ES-I3 (cell line): ENCODE results near the gene SNAPC2.
"Not testable (repeated sequence)": the region's sequence is repeated elsewhere in the genome, so short reads cannot be mapped to it uniquely, and the experiment has no call there.

ENCODE experiments used
- H3K36me3 ChIP-seq: 2 replicates; pipeline ENCODE4 v1.6.1; 2013; ENCODE audit warnings: mild to moderate bottlenecking, low read length, control low read depth, moderate library complexity; ENCODE audit not compliant: insufficient read depth
- H3K4me1 ChIP-seq: 2 replicates; pipeline ENCODE4 v1.6.1; 2013; ENCODE audit warnings: mild to moderate bottlenecking, control low read depth, low read length; ENCODE audit not compliant: insufficient read depth
- H3K9ac ChIP-seq: 2 replicates; pipeline ENCODE4 v1.6.1; 2013; ENCODE audit warnings: low read depth, mild to moderate bottlenecking, low read length, moderate library complexity
- H3K9me3 ChIP-seq: 2 replicates; pipeline ENCODE4 v1.6.1; 2013; ENCODE audit warnings: mild to moderate bottlenecking, low read length, moderate library complexity; ENCODE audit not compliant: control insufficient read depth, insufficient read depth

The SNAPC2 gene

DNA sequence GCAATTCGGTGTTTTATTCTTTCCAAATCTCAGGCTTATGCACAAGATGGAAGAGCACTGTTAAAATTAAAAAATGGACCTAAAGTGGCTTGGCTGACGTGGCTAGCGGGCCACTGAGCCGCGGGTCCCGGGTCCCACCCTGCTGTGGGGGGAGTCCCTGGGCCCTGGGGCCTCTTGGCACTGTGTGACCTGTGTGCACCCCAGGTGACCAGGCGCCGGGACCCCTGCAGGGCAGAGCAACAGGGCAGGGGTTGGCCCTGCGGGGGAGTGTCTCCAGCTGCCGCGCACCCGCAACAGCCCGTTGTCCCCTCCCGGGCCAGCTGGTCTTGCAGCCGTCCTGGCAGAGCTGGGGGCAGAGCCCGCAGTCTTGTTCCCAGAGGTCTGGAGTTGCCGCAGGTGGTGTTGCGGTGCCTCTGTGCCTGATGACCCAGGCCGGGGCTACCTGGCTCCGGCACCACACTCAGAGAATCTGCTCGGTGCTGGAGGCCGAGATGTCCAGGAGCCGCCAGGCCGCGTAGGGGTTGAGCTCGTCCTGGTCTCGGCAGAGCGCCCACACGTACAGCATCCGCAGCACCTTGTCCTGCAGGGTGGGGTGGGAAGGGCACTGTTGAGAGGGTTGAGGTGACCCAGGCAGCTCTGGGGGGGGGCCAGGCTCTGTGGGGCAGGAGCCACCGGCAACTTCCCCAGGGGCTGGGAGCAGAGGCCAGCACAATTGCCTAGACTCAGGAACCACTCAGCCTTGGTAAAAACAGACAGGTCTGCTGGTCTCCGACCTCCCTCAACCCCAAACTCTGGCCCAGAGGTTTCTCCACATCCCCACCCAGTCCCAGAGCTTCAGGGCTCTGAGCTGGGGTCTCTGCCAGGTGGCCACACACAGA, 6.8 kb downstream of the SNAPC2 start:
- Histone ChIP-seq H3K36me3 (no peaks in the 10 kb centered on the region), H3K9me3 (no peaks in the 10 kb centered on the region)

DNA sequence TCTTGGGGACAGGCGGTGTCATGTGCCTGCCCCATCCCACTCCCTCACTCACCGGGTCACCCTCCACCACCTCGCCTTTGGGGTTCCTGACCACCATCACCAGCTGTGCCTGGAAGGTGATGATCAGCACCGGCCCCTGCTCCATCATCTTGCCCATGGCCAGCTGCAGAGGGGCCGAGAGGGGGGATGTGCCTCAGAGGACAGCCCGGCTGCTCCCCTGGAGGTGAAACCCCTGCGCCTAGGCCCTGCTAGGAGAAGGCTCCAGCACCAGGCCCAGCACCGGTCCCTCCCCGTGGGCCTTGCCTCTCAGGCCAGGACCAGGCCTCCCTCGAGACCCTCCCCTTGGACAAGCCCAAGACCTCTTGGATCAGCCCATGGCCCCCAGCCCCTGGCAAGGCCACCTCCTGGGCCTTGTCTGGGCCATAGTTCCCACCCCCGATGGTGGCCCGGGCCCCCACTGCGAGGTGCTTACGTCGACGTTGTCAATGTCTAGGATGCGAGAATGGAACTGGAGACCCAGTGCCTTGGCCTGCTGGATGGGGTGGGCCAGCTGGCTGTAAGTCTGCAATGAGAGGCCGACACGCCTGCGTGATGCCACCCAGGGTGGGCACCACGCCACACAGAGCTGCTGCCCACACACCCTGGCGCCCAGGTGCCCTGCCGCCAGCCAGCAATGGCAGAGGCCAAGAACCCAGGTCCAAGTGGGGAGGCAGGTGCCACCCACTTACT, 7.6 kb downstream of the SNAPC2 start:
- H3K9me3 ChIP-seq = no peaks in the 10 kb centered on the region
- H3K4me1 ChIP-seq = no peaks in the 10 kb centered on the region; the same call in 1 of the 2 replicates
- no peak overlapping the region for H3K9ac ChIP-seq

More for the DNA sequence above, 6.8 kb downstream of the SNAPC2 start:
- no peak overlapping the region; the same call in 1 of the 2 replicates for H3K9ac ChIP-seq
- no peaks in the 10 kb centered on the region; the same call in 1 of the 2 replicates for H3K4me1 ChIP-seq

DNA sequence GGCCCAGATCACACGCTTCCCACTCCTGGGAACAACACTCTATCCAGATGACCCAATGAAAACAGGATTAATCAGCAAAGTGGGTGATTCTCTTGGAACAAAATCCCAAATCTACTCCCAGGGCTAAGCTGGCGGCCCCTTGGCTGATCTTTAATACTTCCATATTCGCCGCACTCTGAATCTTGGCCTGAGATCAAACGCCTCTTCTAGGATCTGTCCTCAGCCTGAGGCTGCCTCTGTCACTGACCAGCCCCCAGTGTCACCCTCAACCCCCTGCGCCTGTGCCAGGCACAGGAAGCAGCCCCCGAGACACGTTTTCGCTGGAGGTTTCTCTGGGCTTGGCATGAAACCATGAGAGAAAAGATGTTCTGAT, 8.2 kb downstream of the SNAPC2 start:
- H3K9me3 ChIP-seq = no peaks in the 10 kb centered on the region
- H3K9ac ChIP-seq = no peak overlapping the region
- H3K36me3 ChIP-seq = peaks cover 2% of the 10 kb centered on the region
- no peaks in the 10 kb centered on the region; the same call in 1 of the 2 replicates for H3K4me1 ChIP-seq

More for the DNA sequence above, 7.6 kb downstream of the SNAPC2 start:
- H3K36me3 ChIP-seq = no peaks in the 10 kb centered on the region; the same call in 1 of the 2 replicates

DNA sequence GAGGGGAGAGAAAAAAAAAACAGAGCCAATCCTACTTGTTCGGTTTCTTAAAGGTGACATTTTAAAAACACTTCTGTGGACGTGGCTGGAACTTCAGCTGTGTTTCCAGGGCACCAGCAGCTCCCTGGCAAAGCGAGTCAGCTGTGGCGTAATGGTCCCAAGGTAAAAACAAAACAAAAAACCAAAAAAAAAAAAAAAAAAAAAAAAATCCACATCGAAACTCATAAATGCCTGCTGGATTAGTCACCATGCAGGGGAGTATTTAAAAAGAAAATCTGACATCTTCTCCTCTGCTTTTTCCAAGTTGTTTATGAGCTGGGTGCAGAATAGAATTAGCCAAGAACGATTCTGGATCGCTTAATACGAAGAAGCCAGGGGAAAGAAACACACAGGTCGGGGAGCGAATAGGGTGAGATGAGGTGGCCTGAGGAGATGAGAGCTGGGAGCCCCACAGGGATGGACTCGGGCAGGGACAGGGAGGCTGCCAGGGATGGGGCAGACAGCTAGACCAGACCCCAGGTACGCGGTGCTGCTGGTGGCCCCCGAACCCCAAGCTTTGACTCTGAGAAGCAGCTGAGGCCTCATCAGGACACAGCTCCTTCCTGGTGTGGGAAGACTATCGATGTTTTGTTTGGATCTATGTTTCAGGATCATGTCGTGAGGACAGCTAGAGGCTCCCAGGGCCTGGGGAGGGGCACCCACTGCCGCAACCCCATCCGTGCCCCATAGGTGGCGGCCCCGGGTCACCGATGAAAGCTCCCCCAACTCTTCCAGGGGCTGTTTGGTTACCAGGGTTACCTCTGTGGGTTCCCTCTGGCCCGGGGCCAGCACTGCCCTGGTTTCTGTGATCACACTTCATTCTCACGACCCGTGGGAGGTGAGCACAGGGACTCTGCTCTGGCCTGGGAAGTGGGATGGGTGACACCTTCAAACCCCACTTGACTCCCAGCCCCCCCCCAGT, 8.9 kb downstream of the SNAPC2 start:
- H3K36me3 ChIP-seq = peaks cover 8% of the 10 kb centered on the region
- no peaks in the 10 kb centered on the region for H3K9me3 ChIP-seq
- no peaks in the 10 kb centered on the region; the same call in 1 of the 2 replicates for H3K4me1 ChIP-seq
- H3K9ac ChIP-seq = no peak overlapping the region

DNA sequence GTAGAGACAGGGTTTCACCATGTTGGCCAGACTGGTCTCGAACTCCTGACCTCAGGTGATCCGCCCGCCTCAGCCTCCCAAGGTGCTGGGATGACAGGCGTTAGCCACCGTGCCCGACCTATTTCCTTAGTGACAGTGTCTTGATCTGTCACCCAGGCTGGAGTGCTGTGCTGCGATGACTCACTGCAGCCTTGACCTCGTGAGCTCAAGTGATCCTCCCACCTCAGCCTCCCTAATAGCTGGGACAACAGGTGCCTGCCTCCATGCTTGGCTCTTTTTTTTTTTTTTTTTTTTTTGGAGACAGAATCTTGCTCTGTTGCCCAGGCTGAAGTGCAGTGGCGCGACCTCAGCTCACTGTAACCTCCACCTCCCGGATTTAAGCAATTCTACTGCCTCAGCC, 9.9 kb downstream of the SNAPC2 start:
- H3K4me1 ChIP-seq, H3K36me3 ChIP-seq, H3K9me3 ChIP-seq, H3K9ac ChIP-seq: not testable (repeated sequence)

DNA sequence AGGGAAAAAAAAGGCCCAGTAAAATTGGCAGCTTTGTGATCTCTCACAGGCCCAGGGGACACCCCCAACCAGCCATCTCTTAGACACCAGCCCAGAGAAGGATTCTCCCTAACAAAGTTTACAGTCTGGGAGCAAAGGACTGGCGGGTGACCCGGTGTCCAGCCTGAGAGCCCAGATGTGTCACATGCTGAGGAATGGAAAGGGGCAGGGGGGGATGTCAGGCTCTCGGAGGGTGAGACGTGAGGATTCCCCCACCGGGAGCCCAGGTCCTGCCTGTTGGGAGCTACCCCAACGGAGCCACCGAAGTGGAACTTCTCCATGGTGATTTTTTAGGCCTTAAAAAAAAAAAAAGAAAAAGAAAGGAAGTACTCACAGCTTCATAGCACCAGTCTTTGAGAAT, 10.6 kb downstream of the SNAPC2 start:
- Histone ChIP-seq H3K4me1 (no peaks in the 10 kb centered on the region; the same call in 1 of the 2 replicates), H3K36me3 (peaks cover 8% of the 10 kb centered on the region), H3K9ac (no peak overlapping the region), H3K9me3 (no peaks in the 10 kb centered on the region)

DNA sequence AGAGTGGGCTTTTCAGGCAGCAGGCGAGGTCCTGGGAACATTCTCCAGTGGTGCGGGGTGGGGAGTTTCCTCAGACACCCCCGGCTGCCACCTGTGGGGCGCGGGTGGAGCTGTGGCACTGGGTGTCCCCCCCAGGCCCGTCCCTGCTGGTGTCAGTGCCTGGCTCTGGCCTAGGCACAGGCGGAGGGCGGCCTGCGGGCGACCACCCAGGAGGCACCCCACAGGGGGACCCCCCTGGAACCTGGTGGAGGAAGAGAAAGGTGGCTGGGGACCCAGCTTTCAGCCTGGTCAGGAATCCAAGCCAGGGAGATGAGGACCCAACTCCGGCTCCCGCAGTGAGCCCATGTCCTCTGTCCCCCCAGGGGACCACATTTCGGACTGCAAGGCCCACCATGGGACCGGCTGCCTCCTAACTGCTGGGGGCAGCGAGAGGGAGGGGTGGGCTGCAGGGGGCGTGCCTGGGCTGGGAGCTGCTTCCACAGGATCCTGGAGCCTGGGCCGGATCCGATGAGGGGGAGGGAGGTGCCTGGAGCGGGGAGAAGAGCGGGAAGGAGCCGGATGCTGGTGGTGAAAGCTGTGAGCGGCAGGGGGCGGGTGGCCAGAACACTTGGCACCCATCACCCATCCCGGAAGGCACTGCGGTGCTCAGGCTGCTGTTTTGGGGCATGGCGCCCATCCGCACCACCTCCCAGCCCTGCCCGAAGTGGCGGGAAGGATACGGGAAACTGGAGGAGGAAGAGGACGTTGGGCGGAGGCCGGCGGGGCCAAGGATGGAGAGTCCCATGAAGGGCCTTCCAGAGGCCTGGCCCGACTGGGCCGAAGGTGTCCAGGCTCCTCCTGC, 11.3 kb downstream of the SNAPC2 start:
- Histone ChIP-seq H3K36me3 (peaks cover 8% of the 10 kb centered on the region), H3K9ac (no peak overlapping the region), H3K9me3 (no peaks in the 10 kb centered on the region), H3K4me1 (no peaks in the 10 kb centered on the region)

DNA sequence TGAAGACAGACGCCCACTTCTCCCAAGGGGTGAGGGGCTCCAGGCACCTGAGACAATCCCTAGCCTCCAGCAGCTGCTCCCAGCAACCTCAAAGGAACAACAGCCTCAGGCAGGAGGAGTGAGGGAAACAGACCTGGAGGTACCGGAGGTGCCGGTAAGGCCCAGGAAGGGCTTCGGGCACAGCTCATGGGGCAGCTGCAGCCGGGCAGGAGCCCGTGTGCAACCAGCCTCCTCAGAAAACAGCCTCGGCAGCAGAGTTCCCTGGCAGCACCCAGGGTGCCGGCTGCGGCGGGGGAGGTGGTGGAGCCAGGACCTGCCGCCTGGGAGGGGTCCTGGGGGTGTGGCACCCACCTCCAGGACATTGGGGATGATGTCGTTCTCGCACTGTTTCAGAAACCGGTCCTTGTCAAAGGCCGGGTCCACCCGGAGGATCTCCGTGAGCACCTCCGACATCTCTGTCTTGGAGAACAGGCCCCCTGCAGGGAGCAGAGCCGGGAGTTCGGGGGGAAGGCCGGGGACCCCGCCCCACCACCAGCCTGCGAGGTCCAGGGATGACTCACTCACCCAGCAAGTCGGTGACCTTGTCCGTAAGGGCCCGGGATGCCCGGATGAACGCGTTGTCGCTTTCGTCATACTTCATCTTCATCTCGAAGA, 12.3 kb downstream of the SNAPC2 start:
- Histone ChIP-seq H3K4me1 (no peaks in the 10 kb centered on the region), H3K9ac (no peak overlapping the region), H3K9me3 (no peaks in the 10 kb centered on the region), H3K36me3 (peaks cover 8% of the 10 kb centered on the region)

DNA sequence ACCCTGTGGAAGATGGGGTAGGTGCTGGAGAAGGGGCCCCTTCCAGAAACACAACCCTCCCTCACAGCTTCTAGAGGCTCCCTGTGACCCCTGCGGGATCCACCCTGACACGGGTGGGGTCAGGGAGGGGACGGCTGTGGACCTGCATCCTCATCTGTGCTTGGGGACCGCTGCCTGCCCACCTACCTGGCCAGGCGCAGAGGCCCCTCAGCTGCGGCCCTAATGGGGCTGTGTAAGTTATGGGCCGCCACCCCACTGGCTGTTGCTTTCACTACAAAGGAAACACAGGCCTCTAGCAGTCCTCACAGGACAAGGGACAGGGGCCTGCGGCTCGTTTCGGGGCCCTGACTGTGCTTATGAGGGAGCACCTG, 12.8 kb downstream of the SNAPC2 start:
- H3K36me3 ChIP-seq = peaks cover 8% of the 10 kb centered on the region

DNA sequence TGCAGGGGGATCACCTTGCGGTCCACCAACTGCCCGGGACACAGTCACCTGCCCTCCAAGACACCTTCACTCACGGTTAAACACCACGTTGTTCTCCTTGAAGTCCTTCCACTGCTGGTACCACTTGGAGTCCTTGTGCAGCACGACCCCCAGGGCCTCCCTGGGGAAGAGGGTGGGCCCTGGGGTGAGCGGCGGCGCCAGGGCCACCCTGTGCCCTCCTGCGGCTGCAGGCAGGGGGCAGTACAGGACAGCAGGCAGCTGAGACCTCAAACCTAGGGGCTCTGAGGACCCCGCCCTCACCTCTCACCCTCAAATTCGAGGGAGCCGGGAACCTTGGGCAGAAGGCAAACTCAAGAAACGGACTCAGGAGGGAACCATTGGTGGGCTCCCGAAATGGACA, 13.3 kb downstream of the SNAPC2 start:
- no peak overlapping the region for H3K9ac ChIP-seq
- peaks cover 8% of the 10 kb centered on the region for H3K36me3 ChIP-seq
- H3K4me1 ChIP-seq = no peaks in the 10 kb centered on the region
- no peaks in the 10 kb centered on the region for H3K9me3 ChIP-seq

More for the DNA sequence above, 12.8 kb downstream of the SNAPC2 start:
- H3K9me3 ChIP-seq = no peaks in the 10 kb centered on the region
- H3K4me1 ChIP-seq = no peaks in the 10 kb centered on the region
- H3K9ac ChIP-seq = no peak overlapping the region

DNA sequence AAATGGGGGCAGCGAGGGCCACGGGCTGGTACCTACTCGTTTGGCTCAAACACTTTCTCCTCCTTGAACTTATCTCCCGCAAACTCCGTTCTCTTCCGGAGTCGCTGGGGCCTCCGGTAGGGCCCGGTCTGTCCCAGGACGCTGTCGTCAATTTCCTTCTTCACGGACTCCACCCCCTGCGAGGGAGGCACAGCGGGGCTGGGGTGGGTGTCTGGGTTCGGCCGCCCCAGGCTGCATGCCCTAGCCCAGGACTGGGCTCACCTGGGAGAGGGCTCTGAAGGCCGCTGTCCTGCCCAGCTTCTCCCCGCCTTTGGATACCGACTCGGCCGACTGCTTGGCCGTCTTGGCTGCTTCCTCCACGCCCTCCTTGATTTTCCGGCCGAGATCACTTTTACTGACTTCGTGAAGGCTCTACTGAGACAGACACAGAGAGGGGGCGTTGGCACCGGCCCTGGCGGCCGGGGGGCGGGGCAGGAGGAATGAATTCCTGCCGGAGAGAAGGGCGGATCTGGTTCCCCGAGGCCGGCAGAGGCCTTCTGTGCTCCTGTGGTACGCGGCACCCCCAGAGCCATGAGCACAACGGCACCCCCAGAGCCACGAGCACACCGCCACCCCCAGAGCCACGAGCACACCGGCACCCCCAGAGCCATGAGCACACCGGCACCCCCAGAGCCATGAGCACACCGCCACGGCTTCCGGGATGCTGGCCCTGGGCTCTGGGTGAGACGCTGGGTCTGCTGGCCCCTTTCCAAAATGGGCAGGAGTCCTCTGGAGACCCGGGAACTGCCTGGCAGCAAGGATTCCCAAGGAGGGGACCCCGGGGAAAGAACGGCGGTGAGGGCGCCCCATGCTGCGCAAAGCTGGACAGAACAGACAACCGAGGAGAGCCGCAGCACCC, 13.9 kb downstream of the SNAPC2 start:
- Histone ChIP-seq H3K4me1 (no peaks in the 10 kb centered on the region), H3K9me3 (no peaks in the 10 kb centered on the region), H3K36me3 (peaks cover 8% of the 10 kb centered on the region), H3K9ac (no peak overlapping the region)

DNA sequence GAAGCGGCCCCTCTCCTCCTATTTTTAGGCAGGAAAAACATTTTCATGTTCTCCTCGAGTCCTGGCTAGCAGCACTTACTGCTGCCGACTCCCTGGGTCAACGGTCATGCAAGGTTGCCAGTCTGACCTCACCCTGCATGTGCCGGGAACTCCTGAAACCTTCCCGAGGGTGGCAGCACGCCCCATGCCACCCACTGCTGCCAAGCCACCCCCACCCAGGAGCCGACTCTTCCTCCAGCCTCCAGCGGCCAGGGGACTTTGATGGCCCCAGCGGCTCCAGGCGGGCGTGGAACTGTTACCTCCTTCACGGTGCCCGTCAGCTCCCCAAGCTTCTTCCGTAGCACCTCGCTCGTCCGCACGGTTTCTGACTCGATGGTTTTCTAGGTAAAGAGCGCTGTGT, 14.6 kb downstream of the SNAPC2 start:
- H3K9ac ChIP-seq = no peak overlapping the region
- no peaks in the 10 kb centered on the region for H3K9me3 ChIP-seq
- no peaks in the 10 kb centered on the region for H3K4me1 ChIP-seq
- peaks cover 8% of the 10 kb centered on the region for H3K36me3 ChIP-seq
